Pons (tissue), 1 donor: ENCODE measurements around the gene CSNK1G2.

Experiments
- DNase-seq: peaks from one replicate; pipeline ENCODE4 v3.0.0-alpha.2; 2016; ENCODE audit warnings: low spot score

Gene CSNK1G2

DNA sequence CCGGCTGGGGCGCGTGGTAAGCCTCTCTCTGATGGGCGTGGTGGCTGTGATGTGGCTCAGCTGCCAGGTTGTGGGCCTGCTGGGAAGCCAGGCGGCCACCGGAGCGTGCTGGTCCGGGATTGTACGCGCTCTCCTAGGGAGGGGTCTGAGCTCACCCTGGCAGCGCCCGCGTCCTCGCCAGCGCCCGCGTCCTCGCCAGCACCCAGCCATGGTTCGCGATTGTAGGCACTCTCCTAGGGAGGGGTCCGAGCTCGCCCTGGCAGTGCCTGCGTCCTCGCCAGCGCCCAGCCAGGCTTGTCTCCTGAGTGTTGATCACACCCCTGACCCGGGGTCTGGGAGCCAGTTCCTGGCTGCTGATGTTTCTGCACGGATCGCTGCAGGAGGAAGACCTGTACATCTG, 22.0 kb upstream of the CSNK1G2 start:
- no peak for DNase-seq

DNA sequence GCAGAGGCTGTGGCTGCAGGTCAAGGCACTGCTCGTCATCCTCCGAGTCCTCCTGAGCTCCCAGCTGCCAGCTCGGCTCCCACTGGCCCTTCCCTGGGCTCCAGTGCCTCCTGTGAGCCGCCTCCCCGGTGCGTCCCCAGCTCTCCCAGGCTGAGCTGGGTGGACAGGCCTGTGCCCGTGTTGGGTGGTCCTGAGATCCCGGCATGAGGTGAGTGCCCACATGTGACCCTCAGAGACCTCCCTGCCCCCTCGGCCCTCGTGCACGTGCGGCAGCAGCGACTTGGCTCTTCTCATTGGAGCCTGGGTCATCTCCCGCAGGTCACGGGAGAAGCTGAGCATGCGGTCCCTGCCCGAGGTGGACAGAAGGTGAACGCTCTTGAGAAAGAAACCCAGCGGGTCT, 20.3 kb upstream of the CSNK1G2 start:
- DNase-seq: no peak

DNA sequence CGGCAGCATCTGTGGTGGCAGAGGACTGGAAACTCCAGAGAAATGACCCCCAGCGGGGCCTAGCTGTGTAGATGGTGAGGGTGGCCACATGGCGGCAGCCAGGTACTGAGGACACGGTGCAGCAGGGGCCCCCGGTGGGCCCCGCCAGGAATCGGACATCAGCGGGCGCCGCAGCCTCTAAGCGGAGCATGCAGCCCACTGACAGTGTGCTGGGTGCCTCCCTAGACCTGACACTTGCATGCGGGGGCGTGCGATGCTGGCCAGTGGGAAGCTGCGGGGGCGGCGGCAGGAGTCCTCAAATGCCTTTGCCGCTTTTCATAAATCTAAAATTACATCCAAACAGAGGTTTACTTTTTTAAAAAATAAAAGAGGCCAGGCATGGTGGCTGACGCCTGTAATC, 19.6 kb upstream of the CSNK1G2 start:
- DNase-seq: no peak

DNA sequence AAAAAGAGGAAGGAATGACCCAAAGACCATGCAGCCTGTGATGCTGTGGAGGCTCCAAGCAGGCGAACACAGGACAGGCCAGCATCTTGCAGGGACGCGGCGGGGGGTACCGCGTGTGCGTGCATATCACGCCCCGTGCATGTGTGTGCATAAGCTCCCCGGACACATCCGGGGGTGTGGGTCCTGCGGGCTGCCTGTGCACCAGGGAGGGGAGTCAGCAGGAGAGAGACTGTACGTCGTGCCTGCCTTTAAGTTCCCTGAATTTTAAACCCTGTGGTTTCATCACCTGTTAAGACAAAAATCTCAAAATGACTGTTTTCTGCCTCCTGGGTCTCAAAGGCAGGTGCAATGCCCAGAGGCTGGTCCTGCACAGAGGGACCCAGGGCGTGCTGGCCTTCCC, 19.1 kb upstream of the CSNK1G2 start:
- no peak for DNase-seq

DNA sequence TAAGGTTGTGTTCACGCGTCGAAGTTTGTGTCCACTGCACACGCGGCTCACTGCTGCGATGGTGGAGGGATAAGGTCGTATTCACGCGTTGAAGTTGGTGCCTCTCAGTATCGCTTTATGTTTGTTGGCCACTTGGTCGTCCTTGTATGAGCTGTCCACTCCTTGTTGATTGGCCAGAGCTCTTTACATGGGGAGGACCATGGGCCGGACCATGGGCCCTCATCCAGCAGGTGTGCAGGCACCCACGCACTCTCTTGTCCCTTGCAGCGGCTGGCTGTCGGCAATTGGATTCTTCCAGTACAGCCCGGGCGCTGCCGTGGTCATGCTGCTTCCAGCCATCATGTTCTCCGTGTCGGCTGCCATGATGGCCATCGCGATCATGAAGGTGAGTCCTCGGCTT, 18.2 kb upstream of the CSNK1G2 start:
- DNase-seq: no peak

DNA sequence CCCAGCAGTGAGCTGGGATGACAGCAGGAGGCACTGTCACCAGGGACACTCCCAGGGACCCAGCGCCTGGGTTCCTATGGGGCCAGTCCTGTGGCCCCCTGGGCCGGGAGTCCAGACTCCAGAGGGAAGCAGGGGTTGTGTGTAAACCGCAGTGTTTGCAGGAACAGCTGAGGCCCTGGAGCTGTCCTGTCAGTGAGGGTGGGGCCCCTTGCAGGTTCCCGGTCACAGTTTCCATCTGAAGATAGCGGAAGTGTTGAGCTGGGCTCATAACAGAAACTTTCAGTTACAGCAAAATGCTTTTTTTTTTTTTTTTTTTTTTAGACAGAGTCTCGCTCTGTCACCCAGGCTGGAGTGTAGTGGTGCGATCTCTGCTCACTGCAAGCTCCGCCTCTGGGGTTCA, 17.7 kb upstream of the CSNK1G2 start:
- DNase-seq: no peak

DNA sequence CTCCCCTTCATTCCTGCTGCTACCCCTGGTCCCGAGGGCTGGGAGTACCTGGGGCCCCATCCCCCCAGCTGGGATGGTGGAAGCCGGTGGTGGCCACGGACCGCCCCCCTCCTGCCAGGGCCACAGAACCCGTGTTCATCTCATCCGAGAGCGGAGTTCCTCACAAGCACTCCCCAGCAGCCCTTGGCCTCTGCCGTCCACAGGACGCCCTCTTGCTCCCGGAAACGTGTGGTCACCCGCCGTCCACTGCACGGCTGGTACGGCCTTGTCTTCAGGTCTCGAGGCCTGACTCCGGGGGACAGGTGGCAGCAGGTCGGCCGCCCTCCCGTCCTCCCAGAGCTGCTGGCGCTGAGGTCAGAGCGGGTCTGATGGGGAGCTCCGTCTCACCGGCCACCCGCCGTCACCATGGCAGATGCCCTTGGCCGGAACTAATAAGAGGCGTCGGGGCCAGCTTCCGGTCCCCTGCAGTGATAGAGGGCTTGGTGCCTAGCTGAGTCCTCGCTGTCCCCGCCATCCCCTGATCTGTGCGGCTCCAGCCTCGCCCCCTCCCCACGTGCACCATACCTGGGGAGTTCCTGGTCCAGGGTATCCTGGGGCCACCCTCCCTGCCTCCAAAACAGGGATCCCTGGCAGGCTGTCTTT, 16.5 kb upstream of the CSNK1G2 start:
- no peak for DNase-seq

DNA sequence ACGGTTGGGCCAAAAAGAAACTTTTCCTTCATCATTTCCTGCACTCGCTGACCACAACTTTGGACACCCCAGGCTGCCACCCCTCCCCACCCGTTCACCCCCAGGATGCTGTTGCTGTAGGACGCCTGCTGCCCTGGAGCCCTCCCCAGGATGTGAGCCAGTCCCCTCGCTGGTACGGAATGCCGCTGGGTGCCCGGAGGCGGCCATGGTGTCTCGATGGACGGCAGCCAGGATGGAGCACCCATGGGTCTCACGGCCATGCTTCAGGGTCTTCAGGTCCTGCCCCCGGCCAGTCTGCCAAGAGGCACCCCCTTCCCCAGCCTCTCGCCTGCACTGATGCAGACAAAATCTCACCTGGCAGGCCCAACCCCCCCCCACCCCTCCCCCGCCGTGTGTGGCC, 15.4 kb upstream of the CSNK1G2 start:
- DNase-seq: no peak

DNA sequence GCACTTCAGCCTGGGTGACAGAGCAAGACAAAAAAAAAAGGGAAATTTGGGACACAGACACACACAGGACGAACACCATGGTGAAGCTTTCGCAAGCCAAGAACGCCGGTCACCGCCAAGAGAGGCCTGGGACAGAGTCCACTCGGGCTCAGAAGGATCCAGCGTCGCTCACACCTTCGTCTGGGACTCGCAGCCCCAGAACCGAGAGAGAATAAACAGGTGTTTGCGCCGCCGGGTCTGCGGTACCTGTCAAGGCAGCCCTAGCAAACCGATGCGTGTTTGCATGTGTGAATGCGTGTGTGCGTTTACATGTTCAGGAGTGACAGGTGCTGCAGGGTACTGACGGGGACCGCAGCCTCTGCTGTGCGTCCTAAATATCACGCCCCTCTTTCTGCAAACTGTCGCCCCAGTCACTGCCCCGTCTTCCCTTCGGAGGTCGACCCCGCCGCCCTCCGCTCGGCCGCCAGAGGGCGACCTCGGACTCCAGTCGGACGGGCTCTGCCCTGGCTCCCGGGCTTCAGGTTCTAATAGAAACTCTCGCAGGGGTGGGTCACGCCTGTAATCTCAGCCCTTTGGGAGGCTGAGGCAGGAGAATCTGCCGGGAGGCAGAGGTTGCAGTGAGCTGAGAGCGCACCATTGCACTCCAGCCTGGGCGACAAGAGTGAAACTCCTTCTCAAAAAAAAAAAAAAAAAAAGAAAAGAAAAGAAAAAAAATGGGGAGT, 11.8 kb upstream of the CSNK1G2 start:
- peak; percentile 66 for DNase-seq

DNA sequence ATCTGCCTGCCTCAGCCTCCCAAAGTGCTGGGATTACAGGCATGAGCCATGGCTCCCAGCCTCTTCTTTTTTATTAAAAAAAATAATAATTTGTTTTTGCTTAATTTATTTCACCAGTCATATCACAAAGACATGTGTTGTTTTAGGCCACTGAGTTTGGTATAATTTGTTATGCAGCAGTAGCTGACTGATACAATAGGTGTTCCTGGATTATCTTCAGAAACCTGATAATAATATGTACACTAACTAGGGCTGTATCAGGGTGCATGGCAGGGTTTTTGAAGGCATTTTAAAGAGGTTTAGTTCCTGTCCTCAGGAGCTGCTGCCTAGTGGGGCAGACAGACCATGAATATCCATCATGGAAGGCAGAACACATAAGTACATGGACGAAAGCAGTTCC, 9.5 kb upstream of the CSNK1G2 start:
- DNase-seq: no peak

DNA sequence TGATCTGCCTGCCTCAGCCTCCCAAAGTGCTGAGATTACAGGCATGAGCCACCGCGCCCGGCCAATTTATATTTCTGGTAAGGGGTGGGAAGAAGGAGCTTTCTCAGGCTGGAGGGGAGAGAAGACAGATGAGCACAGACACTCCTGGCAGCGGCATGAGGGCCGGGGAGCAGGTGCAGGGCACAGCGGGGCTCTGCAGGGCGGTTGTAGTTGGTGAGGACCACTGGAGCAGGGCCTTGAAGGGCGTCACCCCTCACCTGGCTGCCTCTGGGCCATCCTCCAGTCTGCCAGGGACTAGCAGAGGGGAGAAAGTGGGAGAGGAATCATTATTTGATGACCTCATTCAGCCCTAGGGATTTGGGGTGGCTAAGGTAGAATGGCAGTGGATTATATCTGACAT, 8.6 kb upstream of the CSNK1G2 start:
- DNase-seq: no peak

DNA sequence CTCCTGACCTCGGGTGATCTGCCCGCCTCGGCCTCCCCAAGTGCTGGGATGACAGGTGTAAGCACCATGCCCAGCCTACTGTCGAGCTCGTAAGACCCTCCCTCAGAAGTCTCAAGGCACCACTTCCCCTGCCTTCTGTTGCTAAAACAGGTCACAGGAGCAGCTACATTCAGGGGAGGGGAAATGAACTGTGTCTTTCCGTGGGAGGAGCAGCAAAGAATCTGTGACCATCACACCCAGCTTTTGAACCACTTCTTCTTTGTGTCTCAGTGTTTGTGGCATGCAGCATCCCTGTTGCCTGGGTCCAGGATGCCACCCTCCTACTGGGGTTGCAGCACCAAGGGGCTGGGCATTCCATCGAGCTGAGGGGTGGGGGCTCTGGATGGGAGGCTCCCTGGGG, 7.7 kb upstream of the CSNK1G2 start:
- DNase-seq: no peak

DNA sequence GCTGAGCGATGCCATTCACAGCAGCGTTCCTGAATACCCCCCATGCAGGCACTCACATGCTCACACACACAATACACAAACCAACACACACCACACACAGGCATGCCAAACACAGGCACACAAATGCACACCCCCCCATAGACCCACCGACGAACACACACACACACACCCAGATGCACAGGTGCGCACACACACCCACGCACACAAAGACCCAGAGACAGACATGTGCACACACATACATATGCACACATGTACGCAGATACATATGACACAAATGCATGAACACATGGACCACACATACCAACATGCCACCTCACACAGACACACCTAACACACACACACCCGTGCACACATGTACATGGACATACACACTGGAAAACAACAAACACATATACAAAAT, 7.0 kb upstream of the CSNK1G2 start:
- DNase-seq: no peak

DNA sequence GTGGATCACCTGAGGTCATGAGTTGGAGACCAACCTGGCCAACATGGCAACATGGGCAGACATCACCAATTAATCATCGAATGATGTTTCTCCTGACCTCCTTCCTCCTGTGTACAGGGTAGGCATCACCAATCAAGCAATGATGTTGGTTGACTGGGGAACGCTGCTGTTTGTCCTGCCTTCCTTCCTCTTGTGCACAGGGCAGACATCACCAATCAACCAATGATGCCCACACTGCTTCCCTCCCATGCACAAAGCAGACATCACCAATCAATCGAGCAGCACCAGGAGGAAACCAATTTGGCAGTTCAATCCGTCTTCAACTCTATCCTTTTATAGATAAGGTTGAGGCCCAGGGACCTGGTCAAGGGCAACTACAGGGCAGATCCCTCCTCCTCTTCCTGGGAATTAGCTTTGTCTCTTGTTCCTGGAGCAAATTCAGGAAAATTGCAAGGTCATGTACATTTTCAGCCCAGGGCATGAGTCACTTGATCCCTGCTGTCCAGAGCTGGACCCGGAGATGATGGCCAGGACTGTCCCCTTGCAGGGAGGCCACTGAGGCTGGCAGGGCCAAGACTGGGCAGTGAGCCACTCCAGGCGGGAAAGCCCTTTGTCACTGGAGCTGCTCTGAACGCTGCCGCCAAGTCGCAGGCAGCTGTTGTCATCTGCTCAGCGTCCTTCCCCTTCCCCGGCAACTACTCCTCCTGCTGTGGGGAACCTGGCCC, 5.3 kb upstream of the CSNK1G2 start:
- peak; percentile 62 for DNase-seq

DNA sequence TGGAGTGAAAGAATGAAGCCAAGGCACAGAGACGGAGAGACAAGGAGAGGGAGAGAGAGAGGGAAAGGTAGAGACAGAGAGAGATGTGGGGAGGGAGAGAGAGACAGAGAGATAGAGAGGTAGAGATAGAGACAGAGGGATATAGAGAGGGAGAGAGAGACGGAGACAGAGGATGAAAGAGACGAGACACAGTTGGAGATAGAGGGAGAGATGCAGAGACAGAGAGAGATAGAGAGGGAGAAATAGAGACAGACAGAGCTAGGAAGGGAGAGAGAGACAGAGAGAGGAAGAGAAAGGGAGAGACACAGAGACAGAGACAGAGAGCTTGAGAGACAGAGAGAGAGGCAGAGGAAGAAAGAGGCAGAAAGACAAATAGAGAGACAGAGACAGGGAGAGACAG, 4.5 kb upstream of the CSNK1G2 start:
- DNase-seq: no peak

DNA sequence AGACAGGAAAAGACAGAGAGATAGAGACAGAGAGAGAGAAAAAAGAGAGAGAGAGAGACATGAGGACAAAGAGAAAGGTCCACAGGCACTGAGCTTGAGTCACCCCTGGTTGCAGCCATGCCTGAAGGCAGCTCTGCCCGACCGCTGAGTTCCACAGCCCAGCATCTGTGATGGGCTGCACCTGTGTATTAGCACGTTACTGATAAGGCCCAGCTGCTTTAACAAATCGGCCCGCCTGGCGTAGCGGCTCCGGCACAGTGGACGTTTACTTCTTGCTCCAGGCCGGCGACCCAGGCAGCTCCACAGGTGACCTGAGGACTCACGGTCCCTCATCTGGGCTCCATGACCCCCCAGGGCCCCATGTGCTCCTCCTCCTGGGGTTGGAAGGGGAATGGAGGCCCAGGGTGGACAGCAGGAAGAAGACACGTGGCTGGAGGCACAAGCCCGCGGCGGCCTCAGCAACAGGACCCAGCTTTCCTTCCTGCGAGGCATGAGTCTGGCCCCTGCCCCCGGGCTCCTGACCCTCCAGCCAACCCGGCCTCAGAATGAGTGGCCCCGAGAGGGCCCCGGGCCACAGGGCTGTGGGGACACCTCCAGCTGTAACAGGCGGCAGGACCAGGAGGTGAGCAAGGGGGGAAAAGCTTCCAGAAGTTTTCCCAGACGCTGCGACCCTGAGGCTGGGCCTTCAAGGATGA, 3.9 kb upstream of the CSNK1G2 start:
- DNase-seq: no peak

DNA sequence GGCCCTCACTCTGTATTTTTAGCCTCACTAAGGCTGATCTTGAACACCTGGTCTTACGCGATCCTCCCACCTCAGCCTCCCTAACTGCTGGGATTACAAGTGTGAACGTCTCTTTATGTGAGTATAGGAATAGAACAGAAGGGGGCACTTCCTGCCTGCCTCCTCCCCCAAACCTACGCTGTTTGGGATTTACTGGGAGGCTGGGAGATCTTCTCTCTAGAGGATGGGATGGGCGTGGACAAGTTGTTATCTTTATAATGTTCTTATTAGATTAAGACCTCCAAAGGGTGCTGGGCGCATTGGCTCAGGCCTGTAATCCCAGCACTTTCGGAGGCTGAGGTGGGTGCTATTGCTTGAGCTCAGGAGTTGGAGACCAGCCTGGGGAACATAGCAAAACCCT, 2.9 kb upstream of the CSNK1G2 start:
- no peak for DNase-seq

DNA sequence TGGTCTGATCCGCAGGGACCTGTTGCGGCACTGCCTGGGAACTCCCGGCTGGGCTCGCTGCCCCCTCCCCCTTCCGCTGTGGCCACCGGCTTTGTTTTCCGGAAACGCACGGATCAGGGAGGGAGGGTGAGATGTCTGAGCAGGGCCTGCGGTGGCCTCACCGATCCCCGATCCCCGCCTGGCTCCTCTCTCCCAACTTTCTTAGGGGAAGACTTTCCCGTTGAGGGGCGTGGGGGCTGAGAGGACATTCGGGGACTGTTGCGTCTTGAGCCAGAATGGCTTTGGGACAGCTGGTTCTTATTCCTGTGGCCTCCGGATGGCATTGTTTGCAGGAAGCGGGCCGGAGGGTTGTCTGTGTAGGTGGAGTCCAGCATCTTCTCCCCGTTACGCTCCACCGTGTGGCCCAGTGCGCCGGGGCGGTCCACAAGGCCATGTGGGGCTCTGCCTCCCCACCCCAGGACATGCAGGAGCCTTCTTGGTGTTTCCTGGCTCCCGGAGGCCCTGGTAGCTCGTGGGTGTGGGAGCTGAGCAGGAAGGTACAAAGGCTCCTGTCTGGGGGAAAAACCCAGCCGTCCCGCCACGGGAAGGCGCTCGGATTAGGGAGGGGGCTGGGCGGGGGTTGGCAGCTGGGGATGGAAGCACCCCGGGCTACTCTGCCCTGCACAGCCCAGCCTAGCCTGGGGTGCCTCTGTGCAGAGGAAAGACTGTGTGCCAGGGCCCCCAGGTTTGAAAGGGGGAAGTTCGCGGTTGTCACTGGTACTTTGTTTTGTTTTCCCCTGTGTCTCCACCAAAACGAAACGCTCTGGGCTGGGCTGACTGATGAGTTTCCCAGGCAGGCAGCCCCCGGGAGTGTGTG, 1.3 kb downstream of the CSNK1G2 start:
- peak; percentile 51 for DNase-seq

DNA sequence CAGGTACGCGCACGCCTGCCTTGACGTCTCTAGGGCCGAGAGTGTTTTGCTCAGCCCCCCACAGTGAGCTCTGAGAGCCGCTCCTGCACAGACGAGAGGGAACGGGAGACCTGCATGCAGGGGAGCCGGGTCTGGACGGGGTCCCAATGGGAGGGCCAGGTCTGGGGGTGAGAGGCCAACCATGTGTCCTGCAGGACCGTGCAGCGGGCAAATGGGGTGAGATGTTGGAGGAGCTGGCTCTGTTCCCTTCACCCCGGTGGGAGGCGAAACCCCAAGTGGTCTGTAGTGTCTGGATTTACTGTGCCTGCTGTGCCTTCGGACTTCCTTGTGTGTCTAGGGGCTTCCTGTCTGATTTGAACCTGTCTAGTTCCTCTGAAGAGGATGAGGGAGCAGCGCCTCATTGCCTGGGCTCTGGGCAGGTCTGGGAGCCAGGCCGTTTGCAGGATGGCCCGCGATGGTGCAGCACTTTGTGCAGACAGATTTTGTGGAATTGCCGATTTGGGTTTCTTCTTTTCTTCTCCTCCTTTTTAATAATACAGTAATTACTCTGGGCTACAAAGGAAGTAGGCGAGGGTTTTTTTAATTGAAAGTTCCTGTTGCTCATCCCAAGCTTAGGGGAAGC, 2.1 kb downstream of the CSNK1G2 start:
- no peak for DNase-seq

DNA sequence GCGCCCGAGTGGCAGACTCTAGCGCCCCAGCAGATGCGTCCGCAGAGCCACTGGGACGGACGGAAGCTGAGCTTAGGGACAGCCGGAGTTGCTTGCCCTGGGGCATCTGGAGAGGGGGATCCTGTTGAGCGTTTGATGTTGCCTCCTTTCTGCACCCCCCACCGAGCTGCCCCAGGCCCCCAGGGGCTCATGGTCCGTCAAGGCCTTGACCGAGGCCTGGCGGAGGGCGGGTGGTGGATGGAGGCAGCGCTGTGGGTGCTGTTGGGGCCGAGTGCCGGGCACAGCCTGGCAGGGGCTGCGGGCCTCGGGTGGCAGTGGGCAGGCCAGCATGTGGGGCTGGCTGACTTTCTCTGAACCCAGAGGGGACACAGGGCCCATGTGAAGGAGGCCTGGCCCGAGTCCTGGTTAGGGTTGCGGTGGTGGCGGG, 2.7 kb downstream of the CSNK1G2 start:
- DNase-seq: no peak
